GM19035 (cell line): ENCODE measurements around the gene EEF1A1.
A peak's percentile ranks its signal among the peaks of the same experiment; 100 is the strongest.
"Not testable (repeated sequence)": the region's sequence is repeated elsewhere in the genome, so short reads cannot be mapped to it uniquely, and the experiment has no call there.

ENCODE experiments used
- ATAC-seq: cut with Tn5 transposase; IDR thresholded peaks from one replicate; pipeline ENCODE4 v1.9.1; 2021; ENCODE audit not compliant: unreplicated experiment

EEF1A1 gene

DNA sequence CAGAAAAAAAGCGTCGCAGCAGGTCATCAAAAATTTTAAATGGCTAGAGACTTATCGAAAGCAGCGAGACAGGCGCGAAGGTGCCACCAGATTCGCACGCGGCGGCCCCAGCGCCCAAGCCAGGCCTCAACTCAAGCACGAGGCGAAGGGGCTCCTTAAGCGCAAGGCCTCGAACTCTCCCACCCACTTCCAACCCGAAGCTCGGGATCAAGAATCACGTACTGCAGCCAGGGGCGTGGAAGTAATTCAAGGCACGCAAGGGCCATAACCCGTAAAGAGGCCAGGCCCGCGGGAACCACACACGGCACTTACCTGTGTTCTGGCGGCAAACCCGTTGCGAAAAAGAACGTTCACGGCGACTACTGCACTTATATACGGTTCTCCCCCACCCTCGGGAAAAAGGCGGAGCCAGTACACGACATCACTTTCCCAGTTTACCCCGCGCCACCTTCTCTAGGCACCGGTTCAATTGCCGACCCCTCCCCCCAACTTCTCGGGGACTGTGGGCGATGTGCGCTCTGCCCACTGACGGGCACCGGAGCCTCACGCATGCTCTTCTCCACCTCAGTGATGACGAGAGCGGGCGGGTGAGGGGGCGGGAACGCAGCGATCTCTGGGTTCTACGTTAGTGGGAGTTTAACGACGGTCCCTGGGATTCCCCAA, at the start of gene EEF1A1:
Gene EEF1A1 (minus strand): TSS at position 345 of the 663 bp plus-strand sequence. CDS start 1,006 bp downstream, outside the sequence.
- peak; percentile 56 for ATAC-seq

DNA sequence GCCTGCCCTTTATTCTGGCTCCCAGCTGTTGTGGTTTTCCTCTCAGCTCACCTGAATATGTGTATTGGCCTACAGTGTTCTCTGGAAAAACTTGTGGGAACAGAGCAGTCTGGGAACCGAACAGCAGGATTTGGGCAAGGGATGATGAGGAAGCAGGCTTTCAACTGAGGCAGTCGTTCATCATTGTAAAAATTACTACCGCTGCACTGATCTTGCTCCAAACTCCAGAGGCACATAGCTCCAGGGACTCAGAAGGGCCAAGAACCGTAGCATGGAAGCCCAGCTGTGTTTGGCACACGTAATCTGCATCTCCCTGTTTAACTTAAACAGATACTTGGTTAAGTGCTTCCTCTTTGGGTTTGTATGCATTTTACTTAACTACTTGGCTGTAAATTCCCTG, 48.3 kb upstream of the EEF1A1 start:
- no peak for ATAC-seq

DNA sequence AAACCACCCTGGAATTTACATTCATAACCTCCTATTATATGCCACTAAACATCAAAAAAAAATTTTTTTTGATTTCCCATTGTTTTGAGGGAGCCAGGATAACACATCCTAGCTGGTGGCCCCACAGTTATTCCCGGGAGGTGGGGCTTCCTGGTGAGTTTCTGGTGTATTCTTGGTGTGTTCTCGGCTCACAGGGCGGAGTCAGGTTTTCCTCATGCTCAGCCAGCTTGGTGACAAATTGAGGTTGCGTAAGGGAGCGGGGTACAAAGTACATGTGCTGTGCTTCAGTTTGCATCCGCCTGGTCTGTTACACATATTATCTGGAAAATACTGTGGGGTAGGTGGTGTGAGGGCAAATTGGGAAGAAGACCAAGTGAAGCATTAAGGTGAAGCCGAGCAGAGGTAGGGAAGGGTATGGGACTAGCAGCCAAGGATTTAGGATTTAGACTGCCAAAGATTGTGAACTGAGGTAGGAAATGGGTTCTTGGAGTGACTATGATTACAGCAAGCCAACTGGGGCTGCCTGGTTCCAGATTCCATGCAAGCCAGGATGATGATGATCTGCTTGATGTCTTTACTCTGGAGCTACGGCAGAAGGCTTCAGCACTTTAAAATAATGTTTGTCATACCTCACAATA, 46.2 kb upstream of the EEF1A1 start:
- ATAC-seq: no peak

DNA sequence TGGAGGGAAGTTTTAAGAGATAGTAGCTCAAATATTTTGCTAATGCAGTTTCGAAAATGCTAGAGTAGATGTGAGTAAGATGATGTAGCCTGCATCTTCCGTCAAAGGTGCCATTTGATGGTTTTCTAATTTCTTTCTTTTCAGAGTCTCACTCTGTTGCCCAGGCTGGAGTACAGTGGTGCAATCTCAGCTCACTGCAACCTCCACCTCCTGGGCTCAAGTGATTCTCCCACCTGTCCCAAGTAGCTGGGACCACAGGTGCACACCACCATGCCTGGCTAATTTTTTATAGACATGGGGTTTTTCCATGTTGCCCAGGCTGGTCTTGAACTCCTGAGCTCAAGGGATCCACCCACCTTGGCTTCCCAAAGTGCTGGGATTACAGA, 45.6 kb upstream of the EEF1A1 start:
- ATAC-seq: not testable (repeated sequence)

DNA sequence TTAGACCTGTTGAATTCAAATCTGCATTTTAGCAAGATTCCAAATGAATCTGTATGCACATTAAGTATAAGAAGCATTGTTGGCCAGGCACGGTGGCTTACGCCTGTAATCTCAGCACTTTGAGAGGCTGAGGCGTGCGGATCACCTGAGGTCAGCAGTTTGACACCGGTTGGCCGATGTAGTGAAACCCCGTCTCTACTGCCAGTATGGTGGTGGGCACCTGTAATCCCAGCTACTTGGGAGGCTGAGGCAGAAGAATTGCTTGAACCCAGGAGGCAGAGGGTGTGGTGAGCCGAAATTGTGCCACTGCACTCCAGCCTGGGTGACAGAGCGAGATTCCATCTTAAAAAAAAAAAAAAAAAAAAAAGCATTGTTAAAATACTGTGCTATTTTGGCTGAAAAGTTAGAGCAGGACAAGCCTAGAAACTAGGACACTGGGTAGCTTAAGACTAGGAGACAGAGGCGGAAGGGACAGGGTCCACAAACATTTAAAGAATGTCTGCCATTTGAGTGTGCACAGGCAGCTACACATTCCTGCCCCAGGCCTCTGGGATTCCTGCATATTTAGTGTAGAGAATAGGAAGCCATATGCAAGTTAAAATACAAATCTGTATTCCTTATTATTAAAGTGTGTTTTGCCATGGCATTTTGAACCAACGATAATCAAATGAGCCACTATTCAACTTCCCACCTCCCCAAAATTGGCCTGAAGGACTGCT, 45.1 kb upstream of the EEF1A1 start:
- no peak for ATAC-seq

DNA sequence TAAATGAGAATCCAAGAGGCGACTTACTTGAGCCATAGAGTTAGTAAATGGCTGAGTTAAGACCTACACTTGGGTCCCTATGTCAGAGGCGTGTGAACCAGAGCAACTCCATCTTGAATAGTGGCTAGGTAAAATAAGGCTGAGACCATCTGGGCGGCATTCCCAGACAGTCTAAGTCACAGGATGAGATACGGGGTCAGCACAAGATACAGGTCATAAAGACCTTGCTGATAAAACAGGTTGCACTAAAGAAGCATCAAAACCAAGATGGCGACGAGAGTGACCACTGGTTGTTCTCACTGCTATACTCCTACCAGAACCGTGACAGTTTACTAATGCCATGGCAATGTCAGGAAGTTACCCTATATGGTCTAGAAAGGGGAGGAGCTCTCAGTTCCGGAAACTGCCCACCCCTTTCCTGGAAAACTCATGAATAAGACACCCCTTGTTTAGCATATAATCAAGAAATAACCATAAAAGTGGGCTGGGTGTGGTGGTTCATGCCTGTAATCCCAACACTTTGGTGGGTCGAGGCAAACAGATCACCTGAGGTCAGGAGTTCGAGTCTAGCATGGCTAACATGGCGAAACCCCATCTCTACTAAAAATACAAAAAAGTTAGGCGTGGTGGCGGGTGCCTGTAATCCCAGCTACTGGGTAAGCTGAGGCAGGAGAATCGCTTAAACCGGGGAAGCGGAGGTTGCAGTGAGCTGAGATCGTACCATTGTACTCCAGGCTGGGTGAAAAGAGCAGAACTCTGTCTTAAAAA, 43.9 kb upstream of the EEF1A1 start:
- no peak for ATAC-seq

DNA sequence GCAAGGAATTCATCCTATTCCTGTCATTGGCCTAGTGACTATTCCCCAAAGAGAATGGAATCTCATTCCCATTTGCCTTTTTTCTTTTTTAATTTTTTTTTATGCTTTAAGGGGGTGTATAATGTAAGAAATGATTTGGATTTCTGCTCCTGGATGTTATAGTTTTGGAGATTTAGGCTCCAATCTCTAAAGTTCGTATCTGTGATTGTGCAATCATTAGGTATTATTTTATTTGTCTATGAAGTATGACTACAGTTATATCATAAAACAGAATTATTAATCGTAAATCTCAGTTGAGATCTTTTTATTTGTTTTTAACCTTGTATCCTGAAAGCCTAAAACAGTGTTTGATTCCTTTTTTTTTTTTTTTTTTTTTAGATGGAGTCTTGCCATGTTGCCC, 41.7 kb upstream of the EEF1A1 start:
- ATAC-seq: no peak

DNA sequence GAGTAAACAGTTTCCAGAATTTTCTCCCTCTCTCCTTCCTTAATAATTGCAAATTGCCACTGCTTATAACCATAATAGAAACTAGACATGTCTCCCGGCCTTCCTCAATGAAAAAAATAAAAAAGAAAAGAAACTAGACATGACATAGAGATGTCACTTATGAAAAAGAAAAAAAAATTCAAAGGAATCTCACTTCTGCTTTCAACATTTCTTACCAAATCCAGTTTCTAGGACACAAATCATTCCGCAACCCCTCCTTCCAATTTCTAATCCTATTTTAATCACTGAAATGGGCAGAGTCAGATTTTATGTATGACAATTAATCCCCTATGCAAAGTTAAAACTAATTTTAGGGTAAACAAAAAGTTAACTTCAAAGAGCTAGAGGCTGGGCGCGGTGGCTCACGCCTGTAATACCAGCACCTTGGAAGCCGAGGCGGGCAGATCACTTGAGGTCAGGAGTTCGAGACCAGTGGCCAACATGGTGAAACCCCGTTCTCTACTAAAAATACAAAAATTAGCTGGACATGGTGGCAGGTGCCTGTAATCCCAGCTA, 40.1 kb upstream of the EEF1A1 start:
- peak; percentile 66 for ATAC-seq

DNA sequence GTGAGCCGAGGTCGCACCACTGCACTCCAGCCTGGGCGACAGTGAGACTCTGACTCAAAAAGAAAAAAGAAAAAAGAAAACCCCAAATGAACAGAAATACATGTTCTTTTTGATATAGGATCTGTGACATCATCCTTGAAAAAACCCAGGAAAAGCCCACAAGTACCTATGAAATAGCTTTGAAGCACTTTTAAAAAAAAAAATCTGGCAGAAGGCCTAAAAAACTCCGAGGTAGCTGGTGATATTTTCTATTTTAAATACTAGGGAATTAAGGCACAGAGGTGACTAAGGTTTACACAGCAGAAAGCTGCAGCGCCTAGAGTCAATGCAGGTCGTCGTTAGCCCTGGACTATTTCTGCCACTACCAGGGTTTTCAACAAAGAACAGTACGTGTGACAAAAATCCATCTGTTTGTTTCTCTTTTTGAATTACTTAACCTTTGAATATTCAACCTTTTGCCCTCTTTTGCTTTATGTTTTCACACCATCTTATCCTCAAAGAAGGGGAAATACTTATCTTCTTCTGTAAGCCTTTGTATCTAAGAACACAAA, 39.4 kb upstream of the EEF1A1 start:
- ATAC-seq: peak; percentile 42

DNA sequence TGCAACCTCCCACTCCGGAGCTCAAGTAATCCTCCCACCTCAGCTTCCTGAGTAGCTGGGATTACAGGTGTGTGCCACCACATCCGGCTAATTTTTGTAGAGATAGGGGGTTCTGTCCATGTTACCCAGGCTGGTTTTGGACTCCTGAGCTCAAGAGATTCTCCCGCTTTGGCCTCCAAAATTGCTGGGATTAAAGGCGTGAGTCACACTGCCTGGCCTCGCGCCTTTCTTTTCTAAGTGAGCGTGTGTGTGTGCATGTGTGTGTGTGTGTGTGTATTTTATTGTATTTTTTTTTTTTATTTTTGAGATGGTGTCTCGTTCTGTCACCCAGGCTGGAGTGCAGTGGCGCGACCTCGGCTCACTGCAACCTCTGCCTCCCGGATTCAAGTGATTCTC, 38.6 kb upstream of the EEF1A1 start:
- ATAC-seq: not testable (repeated sequence)

DNA sequence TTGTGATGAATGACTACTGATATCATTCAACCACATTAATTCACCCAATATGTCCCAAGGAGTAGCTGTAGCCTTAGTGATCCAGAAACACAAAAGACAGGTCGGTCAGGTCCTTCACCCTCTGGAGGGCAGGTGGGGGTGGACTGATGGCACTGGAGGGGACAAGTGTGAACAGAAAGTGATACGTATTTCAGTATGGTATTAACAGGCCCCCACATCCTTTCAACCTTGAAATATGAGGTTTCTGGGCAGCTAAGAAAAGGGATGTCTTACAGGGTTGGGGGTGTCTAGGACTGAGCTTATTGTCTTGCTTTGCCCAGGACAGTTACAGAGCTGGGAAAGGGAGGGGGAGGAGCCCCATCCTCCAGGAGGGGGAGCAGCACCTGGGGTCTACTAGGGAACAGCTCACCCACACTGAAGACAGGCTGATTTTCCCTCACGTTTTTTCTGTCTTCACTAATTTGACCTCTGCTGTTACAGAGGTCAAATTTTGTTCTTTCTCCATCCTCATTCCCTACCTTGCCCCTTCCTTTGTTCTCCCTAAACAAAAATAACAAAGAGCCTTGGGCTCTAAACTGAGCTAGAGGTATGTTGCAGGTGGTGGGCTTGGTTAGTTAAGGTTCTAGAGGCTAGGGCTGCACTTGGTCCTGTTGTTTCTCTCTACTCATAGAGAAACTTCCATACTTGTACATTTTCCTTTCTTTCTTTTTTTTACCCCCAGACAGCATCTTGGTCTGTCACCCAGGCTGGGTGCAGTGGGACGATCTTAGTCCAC, 38.0 kb upstream of the EEF1A1 start:
- peak; percentile 39 for ATAC-seq

DNA sequence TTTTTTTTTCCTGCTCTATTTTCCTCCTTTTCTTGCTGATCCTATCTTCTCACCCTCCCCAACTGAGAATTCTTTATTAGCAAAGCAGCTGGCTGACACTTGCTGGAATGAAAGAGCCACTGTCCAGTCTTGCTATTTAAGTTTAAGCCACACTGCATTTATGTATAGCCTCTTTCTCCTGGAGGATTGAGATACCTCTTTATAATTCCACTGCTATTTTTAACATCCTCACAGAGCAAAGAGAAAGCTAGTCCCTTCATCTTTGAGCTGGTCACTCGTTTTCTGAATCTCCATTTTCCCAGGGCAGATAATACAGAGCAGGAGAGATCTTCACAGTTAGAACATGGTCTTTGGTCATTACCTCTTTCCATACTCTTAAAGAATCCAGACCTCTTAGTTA, 36.0 kb upstream of the EEF1A1 start:
- no peak for ATAC-seq

DNA sequence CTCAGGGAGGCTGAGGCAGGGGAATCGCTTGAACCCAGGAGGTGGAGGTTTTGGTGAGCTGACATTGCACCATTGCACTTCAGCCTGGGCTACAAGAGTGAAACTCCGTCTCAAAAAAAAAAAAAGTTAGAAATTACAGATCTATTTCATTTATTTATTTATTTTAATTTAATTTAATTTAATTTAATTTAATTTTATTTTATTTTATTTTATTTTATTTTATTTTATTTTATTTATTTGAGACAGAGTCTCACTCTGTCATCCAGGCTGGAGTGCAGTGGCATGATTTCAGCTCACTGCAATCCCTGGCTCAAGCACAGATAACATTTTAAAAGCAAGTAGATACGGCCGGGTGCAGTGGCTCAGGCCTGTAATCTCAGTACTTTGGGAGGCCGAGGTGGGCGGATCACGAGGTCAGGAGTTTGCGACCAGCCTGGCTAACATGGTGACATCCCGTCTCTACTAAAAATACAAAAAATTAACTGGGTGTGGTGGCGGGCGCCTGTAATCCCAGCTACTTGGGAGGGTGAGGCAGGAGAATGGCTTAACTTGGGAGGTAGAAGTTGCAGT, 34.6 kb upstream of the EEF1A1 start:
- ATAC-seq: not testable (repeated sequence)

DNA sequence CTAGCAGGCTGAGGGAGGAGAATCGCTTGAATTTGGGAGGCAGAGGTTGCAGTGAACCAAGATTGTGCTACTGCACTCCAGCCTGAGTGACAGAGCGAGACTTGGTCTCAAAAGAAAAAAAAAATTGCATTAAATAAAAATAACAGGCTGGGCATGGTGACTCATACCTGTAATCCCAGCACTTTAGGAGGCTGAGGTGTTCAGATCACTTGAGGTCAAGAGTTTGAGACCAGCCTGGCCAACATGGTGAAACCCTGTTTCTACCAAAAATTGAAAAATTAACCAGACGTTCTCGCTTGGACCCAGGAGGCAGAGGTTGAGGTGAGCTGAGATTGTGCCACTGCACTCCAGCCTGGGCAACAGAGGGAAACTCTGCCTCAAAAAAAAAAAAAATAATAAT, 30.3 kb upstream of the EEF1A1 start:
- not testable (repeated sequence) for ATAC-seq

DNA sequence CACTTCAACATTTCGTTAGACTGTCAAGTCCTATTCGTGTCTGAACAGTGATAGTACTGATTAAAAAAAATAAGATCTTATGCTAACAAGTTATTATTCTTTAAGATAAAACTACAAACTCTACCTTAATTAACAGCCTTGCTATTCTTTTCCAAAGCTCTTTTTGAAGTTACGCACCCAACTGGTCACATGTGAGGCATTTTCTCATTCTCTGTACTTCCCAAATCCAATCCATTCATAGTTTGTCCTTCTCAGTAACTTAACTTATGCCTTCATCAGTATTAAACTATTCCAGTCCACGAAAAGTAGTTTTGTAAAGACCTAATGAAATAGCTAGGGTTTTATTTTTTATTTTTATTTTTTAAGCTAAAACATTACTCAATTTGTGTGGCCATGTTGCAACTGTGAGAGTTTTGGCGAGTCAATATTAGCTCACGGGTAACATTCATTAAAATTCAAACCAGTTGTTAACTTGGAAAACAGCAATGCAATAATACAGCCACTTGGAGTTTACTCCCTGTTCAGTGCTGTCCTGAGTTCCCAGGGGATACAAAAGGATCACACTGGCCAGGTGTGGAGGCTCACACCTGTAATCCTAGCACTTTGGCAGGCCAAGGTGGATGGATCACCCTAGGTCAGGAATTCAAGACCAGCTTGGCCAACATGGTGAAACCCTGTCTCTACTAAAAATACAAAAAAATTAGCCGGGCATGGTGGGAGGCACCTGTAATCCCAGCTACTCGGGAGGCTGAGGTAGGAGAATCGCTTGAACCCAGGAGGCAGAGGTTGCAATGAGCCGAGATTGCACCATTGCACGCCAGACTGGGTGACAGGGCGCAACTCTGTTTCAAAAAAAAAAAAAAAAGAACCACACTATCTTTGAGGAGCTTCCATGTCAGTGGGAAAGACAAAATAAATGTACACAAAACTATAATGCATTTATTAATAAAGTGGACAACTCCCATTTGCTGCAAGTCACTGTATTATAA, 27.9 kb upstream of the EEF1A1 start:
- no peak for ATAC-seq

DNA sequence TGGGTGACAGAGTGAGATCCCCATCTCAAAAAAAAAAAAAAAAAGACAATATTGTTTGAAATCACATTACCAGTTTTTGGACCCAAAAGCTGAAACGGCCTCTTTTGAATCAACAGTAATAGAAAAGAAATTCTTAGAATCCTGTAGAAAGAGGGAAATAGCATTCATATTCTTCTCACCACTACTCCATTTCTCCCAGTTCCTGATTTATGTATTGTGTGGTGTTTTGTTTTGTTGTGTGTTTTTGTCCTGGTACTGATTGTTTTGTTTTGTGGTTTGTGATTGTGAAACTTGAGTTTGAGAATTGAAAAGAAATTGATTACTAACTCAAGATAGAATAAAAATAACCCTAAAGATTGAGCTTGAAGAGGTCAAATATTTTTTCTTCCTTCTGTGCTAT, 26.2 kb upstream of the EEF1A1 start:
- no peak for ATAC-seq

DNA sequence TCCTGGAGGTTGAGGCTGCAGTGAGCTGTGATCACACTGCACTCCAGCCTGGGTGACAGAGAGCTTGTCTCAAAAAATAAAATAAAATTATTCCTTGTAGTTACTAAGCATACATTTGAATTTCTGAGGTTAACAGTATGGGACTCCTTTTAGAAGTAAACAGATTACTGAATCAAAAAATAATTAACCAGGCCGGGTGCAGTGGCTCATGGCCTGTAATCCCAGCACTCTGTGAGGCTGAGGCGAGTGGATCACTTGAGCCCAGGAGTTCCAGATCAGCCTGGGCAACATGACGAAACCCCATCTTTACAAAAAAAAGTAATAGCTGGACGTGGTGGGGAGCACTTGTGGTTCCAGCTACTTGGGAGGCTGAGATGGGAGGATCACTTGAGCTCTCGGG, 22.1 kb upstream of the EEF1A1 start:
- ATAC-seq: no peak

DNA sequence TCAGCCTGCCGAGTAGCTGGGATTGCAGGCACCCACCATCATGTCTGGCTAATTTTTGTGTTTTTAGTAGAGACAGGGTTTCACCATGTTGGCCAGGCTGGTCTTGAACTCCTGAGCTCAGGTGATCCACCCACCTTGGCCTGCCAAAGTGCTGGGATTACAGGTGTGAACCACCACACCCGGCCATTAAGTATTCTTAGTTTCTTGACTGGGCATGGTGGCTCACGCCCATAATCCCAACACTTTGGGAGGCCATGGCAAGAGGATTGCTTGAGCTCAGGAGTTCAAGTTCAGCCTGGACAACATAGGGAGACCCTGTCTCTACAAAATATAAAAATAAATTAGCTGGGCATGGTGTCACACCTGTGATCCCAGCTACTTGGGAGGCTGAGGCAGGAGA, 21.6 kb upstream of the EEF1A1 start:
- ATAC-seq: not testable (repeated sequence)
